ENCODE measurements around the gene RREB1.
"Not testable (repeated sequence)": the region's sequence is repeated elsewhere in the genome, so short reads cannot be mapped to it uniquely, and the experiment has no call there.

Gene RREB1

GRCh38 chr6:7154341-7155139, 46.8 kb downstream of the RREB1 start:
- TF ChIP-seq CTCF (conservative IDR thresholded peaks at IDR 0.05): no peak
- no peak overlapping the region for H3K27ac ChIP-seq

- no peak for TF ChIP-seq CTCF (conservative IDR thresholded peaks at IDR 0.05)
- H3K27ac ChIP-seq: no peak overlapping the region
These were observed 48.3 kb downstream of the RREB1 start for GRCh38 chr6:7155871-7156579.

GRCh38 chr6:7156643-7157278, 49.0 kb downstream of the RREB1 start:
- no peak for TF ChIP-seq CTCF (conservative IDR thresholded peaks at IDR 0.05)
- no peak overlapping the region for H3K27ac ChIP-seq

GRCh38 chr6:7157307-7157706, 49.5 kb downstream of the RREB1 start:
- not testable (repeated sequence) for H3K27ac ChIP-seq

- TF ChIP-seq CTCF (conservative IDR thresholded peaks at IDR 0.05): no peak
- H3K27ac ChIP-seq: peak overlapping the region; percentile 18; the same call in 1 of the 2 replicates
These were observed 50.2 kb downstream of the RREB1 start for GRCh38 chr6:7157752-7158616.

DNA sequence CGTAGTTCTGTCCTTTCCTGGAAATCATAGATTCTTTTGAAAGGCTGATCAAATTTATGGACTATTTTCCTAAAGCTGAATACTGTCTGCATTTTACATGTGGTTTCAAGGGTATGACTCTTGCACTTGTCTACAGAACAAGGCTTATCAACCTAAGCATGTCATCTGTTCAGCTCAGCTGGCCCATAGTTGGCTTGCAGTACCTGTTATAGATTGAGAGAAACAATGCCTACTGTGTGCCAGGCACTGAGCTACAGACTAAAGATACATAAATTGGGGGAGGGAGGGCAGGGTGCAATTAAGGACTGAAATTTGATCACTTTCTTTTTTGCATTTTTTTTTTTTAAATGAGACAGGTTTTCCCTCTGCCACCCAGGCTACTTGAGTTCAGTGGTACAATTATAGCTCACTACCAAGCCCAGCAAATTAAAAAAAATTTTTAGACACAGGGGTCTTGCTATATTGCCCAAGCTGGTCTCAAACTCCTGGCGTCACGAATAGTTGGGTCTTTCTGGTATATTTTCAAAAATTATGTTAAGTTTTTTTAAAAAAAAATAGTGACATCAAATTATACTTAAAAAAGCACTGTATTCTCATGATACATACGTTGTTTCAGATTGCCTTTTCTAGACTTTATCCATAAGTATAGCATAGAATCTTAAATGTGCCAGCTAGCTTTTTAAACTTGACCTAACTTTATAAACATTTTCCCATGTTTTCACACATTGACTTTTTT, 52.2 kb downstream of the RREB1 start:
- H3K27ac ChIP-seq: peak overlapping the region; percentile 18; the same call in 1 of the 2 replicates
- TF ChIP-seq CTCF (conservative IDR thresholded peaks at IDR 0.05): no peak

GRCh38 chr6:7161253-7161623, 53.5 kb downstream of the RREB1 start:
- no peak for TF ChIP-seq CTCF (conservative IDR thresholded peaks at IDR 0.05)
- no peak overlapping the region for H3K27ac ChIP-seq

Measured in VCaP (cell line).